ENCODE data around the gene PRR15L. TPM values are rescaled to one million over a fixed set of nuclear protein-coding genes. Genes with fewer than 3 reads are reported as not detected.

The PRR15L gene
- total and polyA plus RNA-seq, 2 experiments from 2014 or later = 0.57 TPM; not detected in 1

GRCh38 chr17:47905221-47905733 lies 52.4 kb downstream of the PRR15L start (continued):
- TF ChIP-seq ETS1 (IDR thresholded peaks at IDR 0.05) = no peak
- no peak for TF ChIP-seq STAT1 (IDR thresholded peaks at IDR 0.05; ENCODE audit: unreplicated experiment)
- TF ChIP-seq CTCF (conservative IDR thresholded peaks at IDR 0.05; ENCODE audit: low read depth in 2 of 2) = no peak
- no peak for TF ChIP-seq EZH2phosphoT487 (IDR thresholded peaks at IDR 0.05; ENCODE audit: unreplicated experiment)
- no peak for TF ChIP-seq ZNF331 (CRISPR knock-in tag; IDR thresholded peaks at IDR 0.05; ENCODE audit: low read depth)

GRCh38 chr17:47902039-47902744 lies 55.5 kb downstream of the PRR15L start:
- peaks cover 27% of the 10 kb centered on the region for H3K79me2 ChIP-seq (replicated peaks; ENCODE audit: insufficient read depth)
- Mint-ChIP-seq H3K4me3 (peak overlapping the region; percentile 45), H3K27me3 (ENCODE audit: insufficient read depth, low read depth, poor library complexity) (peaks cover 4% of the 10 kb centered on the region), H3K4me1 (peaks cover 50% of the 10 kb centered on the region), H3K36me3 (ENCODE audit: low read depth) (peaks cover 12% of the 10 kb centered on the region), H3K27ac (peak overlapping the region; percentile 11; the same call in 1 of the 2 replicates), H3K9me3 (no peaks in the 10 kb centered on the region; the same call in 2 of the 3 replicates)
- H4K20me1 ChIP-seq (replicated peaks; ENCODE audit: insufficient read depth) = no peaks in the 10 kb centered on the region; the same call in 1 of the 2 replicates
- H3K27me3 ChIP-seq (ENCODE audit: insufficient read depth) = no peaks in the 10 kb centered on the region
- no peaks in the 10 kb centered on the region for H3K9me2 ChIP-seq (ENCODE audit: insufficient read depth)
- H3K4me1 ChIP-seq (ENCODE audit: insufficient read depth) = peaks cover 37% of the 10 kb centered on the region
- no peaks in the 10 kb centered on the region for H3K36me3 ChIP-seq (ENCODE audit: insufficient read depth)
- peak overlapping the region; percentile 68 for H3K4me2 ChIP-seq
- H2AFZ ChIP-seq = no peak overlapping the region
- TF ChIP-seq NANOG (IDR thresholded peaks at IDR 0.05; ENCODE audit: borderline replicate concordance) (no peak), ZNF331 (CRISPR knock-in tag; IDR thresholded peaks at IDR 0.05; ENCODE audit: low read depth) (no peak)
- ATAC-seq = peak; percentile 88
- peak overlapping the region; percentile 55; the same call in 1 of the 2 replicates for H3K27ac ChIP-seq (ENCODE audit: low read depth)
- DNase-seq (ENCODE audit: low spot score) = peak; percentile 86
- H3F3A ChIP-seq (replicated peaks; ENCODE audit: low read depth) = no peaks in the 10 kb centered on the region; the same call in 1 of the 2 replicates
- H3K4me3 ChIP-seq = peak overlapping the region; percentile 33

Other genes with a start within 250 kb of the PRR15L start
- gene TBX21, start 224.6 kb downstream of the PRR15L start, total RNA-seq (2014; rRNA removed; shearing (Covaris generic)) = not detected in 2 replicates
- not detected in 2 replicates for gene TBX21, start 224.6 kb downstream of the PRR15L start, polyA plus RNA-seq (2016; fragmentation: Nextera tagmentation; extraction: Ambion mirVana)
- 8.1 and 9.8 TPM in 2 replicates for gene OSBPL7, start 136.1 kb downstream of the PRR15L start, total RNA-seq (2014; rRNA removed; shearing (Covaris generic))
- gene OSBPL7, start 136.1 kb downstream of the PRR15L start, polyA plus RNA-seq (2016; fragmentation: Nextera tagmentation; extraction: Ambion mirVana) = 3.4 and 3.7 TPM in 2 replicates
- gene MRPL10, start 126.3 kb downstream of the PRR15L start, total RNA-seq (2014; rRNA removed; shearing (Covaris generic)) = 74.7 and 75.8 TPM in 2 replicates
- gene MRPL10, start 126.3 kb downstream of the PRR15L start, polyA plus RNA-seq (2016; fragmentation: Nextera tagmentation; extraction: Ambion mirVana) = 50.2 and 53.5 TPM in 2 replicates
- 0.35 TPM in 1 of 2 replicates, not detected in the other for gene LRRC46, start 126.2 kb downstream of the PRR15L start, total RNA-seq (2014; rRNA removed; shearing (Covaris generic))
- 0.14 and 0.18 TPM in 2 replicates for gene LRRC46, start 126.2 kb downstream of the PRR15L start, polyA plus RNA-seq (2016; fragmentation: Nextera tagmentation; extraction: Ambion mirVana)
- 39.1 and 40.6 TPM in 2 replicates for gene SCRN2, start 116.6 kb downstream of the PRR15L start, total RNA-seq (2014; rRNA removed; shearing (Covaris generic))
- 44.0 and 45.5 TPM in 2 replicates for gene SCRN2, start 116.6 kb downstream of the PRR15L start, polyA plus RNA-seq (2016; fragmentation: Nextera tagmentation; extraction: Ambion mirVana)
- gene SP6, start 106.7 kb downstream of the PRR15L start, total RNA-seq (2014; rRNA removed; shearing (Covaris generic)) = 0.82 and 1.0 TPM in 2 replicates
- gene SP6, start 106.7 kb downstream of the PRR15L start, polyA plus RNA-seq (2016; fragmentation: Nextera tagmentation; extraction: Ambion mirVana) = 0.13 and 0.23 TPM in 2 replicates
- gene SP2, start 61.6 kb downstream of the PRR15L start, total RNA-seq (2014; rRNA removed; shearing (Covaris generic)) = 6.0 and 7.6 TPM in 2 replicates
- gene SP2, start 61.6 kb downstream of the PRR15L start, polyA plus RNA-seq (2016; fragmentation: Nextera tagmentation; extraction: Ambion mirVana) = 10.8 and 12.9 TPM in 2 replicates
- gene PNPO, start 16.3 kb downstream of the PRR15L start, total RNA-seq (2014; rRNA removed; shearing (Covaris generic)) = 12.7 and 21.8 TPM in 2 replicates
- gene PNPO, start 16.3 kb downstream of the PRR15L start, polyA plus RNA-seq (2016; fragmentation: Nextera tagmentation; extraction: Ambion mirVana) = 3.9 and 5.0 TPM in 2 replicates
- gene CDK5RAP3, start 13.2 kb upstream of the PRR15L start, total RNA-seq (2014; rRNA removed; shearing (Covaris generic)) = 67.0 and 106 TPM in 2 replicates
- gene CDK5RAP3, start 13.2 kb upstream of the PRR15L start, polyA plus RNA-seq (2016; fragmentation: Nextera tagmentation; extraction: Ambion mirVana) = 78.9 and 92.6 TPM in 2 replicates
- gene COPZ2, start 79.9 kb upstream of the PRR15L start, total RNA-seq (2014; rRNA removed; shearing (Covaris generic)) = not detected in 2 replicates
- not detected in 2 replicates for gene COPZ2, start 79.9 kb upstream of the PRR15L start, polyA plus RNA-seq (2016; fragmentation: Nextera tagmentation; extraction: Ambion mirVana)
- 138 and 157 TPM in 2 replicates for gene NFE2L1, start 90.5 kb upstream of the PRR15L start, total RNA-seq (2014; rRNA removed; shearing (Covaris generic))
- gene NFE2L1, start 90.5 kb upstream of the PRR15L start, polyA plus RNA-seq (2016; fragmentation: Nextera tagmentation; extraction: Ambion mirVana) = 39.9 and 49.9 TPM in 2 replicates
- gene CBX1, start 143.6 kb upstream of the PRR15L start, total RNA-seq (2014; rRNA removed; shearing (Covaris generic)) = 113 and 127 TPM in 2 replicates
- 223 and 243 TPM in 2 replicates for gene CBX1, start 143.6 kb upstream of the PRR15L start, polyA plus RNA-seq (2016; fragmentation: Nextera tagmentation; extraction: Ambion mirVana)
- 13.7 and 16.3 TPM in 2 replicates for gene SNX11, start 149.9 kb upstream of the PRR15L start, total RNA-seq (2014; rRNA removed; shearing (Covaris generic))
- 7.9 and 8.0 TPM in 2 replicates for gene SNX11, start 149.9 kb upstream of the PRR15L start, polyA plus RNA-seq (2016; fragmentation: Nextera tagmentation; extraction: Ambion mirVana)